H54 (cell line): ENCODE data around the gene FSTL4.

Experiments
- DNase-seq: peaks from one replicate; pipeline ENCODE4 v3.0.0; 2011; ENCODE audit warnings: low spot score, mixed read lengths; ENCODE audit not compliant: insufficient read length
- FAIRE-seq: peaks from 3 replicates; lab custom pipeline; 2011; peaks lifted over from hg19 to GRCh38; lab: Jason Lieb, UNC
- POLR2A ChIP-seq: IDR thresholded peaks from 2 replicates; pipeline ENCODE4 v1.6.1; 2011; ENCODE audit warnings: low read depth, mild to moderate bottlenecking, low read length

The FSTL4 gene

DNA sequence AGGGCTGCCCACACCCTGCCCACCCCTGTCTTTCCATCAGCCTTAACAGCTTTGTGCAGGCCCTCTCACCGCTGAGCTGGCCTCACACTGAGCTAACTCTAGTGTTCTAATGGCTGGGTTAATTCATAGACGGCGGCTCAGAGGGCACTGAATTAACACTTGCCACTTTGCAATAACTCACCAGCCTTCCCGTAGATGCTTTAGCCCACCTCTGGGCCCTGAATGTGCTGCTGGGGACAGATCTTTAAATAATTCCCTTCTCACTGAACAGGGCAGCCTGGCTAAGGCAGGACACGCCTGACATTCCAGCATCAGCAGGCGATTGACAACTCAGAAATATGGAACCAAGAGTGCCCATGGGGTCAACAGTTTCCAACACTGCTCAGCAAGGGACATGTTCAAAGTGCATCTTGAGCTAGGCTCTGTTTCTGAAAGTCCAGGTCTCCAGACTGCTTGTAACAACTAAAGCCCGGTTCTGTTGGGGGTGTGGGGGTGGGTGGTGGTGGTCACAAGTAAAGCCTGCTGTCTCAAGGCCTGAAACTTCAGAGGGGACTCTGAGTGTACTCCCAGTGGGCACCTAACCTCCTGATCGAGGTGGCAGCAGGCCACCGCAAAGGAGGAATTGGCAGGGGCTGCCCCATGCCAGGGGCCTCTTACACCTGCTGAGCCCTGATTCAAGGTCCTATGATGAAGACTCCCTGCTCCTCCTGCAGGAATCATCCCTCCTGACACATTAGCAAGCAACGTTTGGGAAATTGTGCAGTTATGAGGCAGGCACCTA lies 248.3 kb downstream of the FSTL4 start:
- TF ChIP-seq POLR2A = no peak
- DNase-seq (no peak), FAIRE-seq (no peak)

DNA sequence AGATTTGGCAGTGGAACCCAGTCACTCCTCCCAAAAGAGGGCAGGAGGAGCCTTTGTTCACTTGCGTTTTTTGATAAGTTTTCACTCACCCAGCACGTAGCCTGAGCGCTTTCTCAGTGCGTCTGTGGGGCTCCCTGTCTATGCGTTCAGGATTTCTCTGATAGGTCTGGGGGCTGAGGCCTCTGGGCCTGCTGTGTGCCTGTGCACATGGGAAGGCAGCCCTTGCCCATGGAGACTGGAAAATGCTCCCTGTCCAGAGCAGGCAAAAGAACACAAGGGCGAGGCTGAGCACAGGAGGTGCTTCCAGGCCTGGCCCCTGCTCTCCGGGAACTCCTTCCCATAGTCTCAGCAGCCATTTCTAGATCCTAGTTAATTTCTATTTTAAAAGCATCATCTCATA lies 249.9 kb downstream of the FSTL4 start:
- FAIRE-seq = no peak
- no peak for TF ChIP-seq POLR2A
- DNase-seq = no peak

DNA sequence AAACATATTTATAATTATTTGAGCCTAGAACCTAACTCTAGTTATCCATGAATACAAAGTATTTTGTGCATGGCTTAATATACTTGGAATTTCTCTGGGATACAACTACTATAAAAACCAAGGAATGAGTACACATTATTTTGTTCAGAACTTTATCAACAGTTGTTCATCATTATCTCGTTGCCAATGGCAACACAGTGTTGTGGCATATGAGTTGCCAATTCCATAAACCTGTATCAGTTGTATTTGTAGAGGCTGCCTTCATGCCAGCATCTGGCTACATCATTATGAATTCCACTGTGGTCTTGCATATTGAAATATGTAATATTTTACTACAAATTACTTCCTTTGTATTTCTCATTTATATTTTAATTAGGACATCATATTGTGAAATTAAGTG lies 250.4 kb downstream of the FSTL4 start:
- DNase-seq (no peak), FAIRE-seq (no peak)
- no peak for TF ChIP-seq POLR2A

DNA sequence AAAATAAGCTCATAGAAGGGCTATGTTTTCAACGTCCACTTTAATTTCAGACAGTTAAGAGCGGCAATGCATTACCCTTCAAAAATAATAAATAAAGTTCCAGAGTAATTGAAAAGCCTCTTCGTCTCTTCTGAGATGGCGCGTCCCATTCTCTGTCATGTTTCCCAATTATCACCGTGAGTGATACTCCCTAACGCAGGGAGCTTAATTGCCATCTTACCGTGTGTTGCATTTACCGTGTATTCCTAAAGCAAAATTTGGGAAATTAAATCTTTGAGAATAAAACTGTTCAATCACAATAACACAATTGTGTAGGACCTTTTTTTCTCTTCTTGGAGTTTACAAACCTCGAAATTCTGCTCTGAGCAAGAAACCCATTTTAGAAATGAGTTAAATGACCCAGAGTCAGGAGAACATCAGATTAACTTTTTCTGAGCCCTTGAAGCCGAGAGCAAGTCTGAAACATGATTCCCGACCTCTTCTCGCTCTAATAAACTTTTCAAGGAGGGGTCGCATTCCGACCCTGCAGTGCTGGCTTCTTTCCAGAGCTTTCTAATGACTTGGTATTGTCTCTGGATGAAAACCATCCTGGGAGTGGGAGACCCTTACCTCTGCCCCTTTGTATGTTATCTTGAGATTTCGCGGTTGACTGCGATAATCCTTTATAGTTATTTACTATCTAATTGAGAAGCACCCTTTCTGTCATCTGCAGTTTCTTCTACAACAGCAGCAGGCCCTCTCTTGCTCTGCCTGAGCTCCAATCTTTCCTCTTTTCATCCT lies 251.5 kb downstream of the FSTL4 start:
- no peak for TF ChIP-seq POLR2A
- no peak for FAIRE-seq
- DNase-seq = no peak

DNA sequence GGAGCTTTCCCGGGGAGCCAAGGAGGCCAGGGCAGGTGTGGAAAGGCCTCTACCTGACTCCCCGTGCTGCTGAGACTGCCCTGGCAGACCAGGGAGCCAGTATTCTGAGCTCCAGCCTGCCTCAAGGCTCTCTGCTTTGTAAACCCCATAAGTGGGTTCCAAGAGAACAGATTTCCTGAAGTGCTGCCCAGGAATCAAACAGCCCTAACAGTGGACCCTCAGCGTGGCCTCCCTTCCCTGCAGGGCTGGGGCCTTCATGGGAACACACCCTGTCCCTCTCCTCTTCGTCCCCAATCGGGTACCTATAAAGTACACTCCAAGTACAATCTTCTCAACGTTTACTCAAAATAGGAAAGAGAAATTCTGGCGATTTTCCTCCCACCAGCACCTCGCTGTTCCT lies 252.5 kb downstream of the FSTL4 start:
- DNase-seq = no peak
- no peak for TF ChIP-seq POLR2A
- no peak for FAIRE-seq

DNA sequence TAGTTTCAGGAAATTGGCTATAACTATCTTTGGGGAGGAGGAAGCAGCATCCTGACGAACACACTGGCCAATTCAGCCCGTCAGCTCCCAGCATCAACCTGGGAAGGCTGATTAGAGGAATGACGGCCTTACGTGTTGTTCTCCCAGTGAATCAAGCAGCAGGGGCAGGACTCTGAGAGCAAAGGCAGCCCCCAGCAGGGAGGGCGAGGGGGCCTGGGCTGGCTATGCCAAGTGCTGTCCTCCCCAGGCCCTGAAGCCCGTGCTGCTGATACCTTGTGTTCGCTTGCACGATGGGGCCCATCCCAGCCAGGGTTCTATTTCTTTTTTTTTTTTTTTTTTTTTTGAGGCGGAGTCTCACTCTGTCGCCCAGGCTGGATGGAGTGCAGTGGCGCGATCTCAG lies 254.1 kb downstream of the FSTL4 start:
- no peak for TF ChIP-seq POLR2A
- DNase-seq = no peak
- no peak for FAIRE-seq

DNA sequence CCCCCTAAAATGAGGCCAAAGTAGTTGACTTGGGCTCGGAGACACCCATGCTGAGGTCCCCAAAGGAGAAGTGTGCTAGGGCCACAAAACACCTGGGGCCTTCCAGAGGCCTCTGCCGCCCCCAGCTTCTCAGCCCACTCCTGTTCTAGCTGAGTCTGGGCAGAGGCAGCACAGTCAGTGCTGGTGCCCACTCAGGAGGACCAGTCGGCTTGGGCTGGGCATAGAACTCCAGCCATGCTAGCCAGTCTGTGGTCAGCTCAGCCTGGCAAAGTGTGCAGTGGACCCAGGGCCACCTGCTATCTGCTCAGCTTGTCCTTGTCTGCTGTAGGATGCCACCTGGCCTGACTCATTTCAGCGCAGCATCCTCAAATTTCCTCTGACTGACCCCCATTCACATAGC lies 254.6 kb downstream of the FSTL4 start:
- no peak for DNase-seq
- TF ChIP-seq POLR2A = no peak
- no peak for FAIRE-seq

DNA sequence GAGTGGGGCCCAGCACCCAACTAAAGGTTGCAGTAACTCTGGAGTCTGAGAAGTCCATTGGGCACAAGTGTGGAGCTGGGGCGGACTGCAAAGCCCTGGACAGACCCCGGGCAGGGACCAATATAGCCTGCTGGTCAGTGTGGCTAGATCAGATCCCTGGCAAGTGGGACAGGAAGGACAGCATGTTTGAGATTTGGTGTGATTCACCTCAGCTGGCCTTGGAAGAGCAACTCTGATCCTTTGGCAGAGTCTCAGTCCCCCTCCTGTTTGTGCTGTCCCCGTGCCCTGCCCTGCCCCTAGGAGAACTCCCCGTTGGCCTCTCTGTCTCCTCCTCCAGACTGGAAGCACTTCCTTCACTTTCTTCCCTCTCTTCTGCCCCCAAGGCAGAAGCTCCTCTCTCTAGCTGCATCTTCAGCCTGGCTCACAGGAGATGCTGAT lies 255.3 kb downstream of the FSTL4 start:
- no peak for TF ChIP-seq POLR2A

DNA sequence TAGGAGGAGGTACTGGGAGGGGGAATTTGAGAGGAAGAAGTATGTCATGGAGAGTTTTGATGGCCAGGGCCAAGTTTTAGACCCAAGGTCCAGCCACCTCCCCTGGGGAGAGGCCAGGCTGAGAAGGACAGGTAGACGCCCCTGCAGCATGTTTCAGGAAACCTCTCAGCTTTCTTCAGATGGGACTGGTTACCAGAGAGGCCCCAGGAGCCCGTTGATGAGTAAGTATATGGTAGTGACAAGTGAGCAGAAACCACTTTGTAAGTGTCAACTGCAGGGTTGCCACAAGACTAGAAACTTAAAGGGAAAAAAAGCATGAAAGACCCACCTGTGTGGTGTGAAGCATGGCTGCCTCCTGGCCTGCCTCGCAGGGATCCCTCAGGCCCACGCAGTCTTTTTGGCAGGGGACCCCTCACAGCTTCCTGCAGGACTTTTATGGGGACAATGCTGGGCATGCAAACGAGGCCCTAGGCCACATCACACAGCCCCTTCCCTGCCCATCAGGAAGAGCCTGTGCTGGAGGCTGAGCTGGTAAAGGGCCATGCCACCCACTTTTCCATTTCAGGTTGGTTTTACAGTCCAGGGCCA lies 255.9 kb downstream of the FSTL4 start:
- no peak for TF ChIP-seq POLR2A
- no peak for DNase-seq
- FAIRE-seq = no peak

More for the DNA sequence above, 255.3 kb downstream of the FSTL4 start:
- no peak for FAIRE-seq
- no peak for DNase-seq

DNA sequence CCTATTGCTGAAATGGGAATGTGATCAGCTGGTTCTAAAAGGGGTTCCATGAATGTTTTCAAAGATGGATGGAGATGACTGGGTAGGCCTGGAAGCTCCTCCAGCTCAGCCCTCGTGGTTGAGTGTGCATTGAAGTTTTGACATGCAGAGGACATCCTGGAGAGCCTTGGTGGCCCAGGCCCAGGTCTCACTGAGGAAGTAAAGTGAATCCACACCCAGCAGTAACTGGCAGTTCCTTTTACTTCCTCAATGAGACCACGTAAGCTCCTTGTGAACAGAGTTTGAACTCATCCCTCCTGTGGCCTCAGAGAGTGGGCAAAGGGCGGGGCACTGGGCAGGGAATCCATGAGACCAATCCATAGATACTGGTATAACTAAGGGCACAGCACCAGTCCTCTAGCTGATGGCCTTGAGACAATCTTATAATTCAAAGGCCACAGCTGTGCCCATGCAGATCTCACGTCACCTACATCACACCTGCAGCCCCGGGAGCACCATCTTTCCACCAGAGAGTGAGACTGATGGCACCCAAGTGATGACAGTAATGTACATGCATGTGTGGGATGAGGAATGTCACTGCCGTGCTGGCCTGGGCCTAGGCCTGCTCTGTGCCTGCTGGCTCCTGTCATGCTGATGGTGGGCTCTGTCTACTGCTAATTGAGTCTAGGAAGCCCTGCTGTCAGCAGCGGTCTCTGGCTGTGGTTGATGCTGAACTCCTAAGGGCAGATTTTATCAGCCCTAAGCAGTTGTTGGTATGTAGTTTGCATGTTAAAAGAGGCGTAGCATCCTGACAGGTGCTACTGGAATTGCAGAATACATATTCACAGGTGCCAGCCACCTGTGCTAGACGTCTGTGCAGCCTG lies 257.8 kb downstream of the FSTL4 start:
- FAIRE-seq (no peak), DNase-seq (no peak)
- no peak for TF ChIP-seq POLR2A

DNA sequence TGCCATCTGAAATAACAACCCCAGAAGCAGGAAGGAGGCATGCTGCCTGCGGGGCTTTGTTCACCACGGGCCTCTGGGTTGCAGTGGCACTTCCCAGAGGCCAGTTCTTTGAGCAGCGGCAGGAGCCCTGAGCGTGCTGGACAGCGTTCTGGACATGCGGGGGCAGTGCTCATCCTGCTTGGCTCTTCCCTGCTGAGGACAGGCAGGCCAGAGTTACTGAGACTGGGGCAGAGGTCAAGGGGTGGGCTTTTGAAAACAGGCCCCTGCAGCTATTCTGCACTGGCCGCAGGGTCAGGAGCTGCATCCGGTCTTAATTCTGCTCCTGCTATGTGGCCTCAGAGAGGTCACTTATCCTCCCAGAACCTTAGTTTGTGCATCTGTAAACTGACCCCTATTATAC lies 258.6 kb downstream of the FSTL4 start:
- DNase-seq (no peak), FAIRE-seq (no peak)
- TF ChIP-seq POLR2A = no peak

DNA sequence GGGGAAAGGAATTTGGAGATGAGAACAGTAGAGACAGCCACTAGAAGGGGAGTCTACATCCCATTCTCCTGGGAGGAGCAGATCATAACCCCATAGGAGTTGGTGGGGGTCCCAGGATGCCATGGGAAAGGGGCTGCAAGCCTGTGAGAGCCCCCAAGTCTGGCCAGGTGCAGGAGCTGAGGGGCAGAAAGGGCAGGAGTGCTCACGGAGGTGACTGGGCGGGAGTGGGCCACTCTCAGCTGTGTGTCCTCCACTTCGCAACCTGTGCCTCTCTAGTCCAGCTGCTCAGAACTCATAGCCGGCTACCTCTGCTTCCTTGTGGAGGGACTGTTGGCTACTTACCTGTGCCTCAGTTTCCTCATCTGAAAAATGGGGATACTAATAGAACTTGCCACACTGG lies 263.9 kb downstream of the FSTL4 start:
- DNase-seq (no peak), FAIRE-seq (no peak)
- TF ChIP-seq POLR2A = no peak

DNA sequence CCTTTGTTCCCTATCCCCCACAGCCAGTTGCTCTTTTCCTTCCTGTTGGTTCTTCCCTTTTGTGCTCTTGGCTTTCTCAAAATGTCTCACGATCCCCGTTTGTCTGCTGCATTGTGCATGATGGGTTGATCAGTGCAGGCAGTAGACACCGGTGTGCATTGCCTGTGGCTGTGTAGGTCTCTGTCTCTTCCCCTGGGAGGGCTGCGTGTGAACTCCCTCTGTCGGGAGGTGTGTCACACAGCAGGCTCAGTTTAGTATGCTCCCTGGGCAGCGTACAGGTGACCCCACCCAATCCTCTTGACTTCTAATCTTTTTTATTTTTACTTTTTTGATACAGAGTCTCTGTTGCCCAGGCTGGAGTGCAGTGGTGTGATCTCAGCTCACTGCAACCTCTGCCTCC lies 265.3 kb downstream of the FSTL4 start:
- FAIRE-seq (no peak), DNase-seq (no peak)

More for the DNA sequence above, 265.3 kb downstream of the FSTL4 start:
- no peak for TF ChIP-seq POLR2A
